T47D (cell line): ENCODE measurements around the gene TSPAN16.
"Not testable (repeated sequence)": the region's sequence is repeated elsewhere in the genome, so short reads cannot be mapped to it uniquely, and the experiment has no call there.

Source experiments
- DNase-seq, 2 experiments: peaks; one replicate each; pipeline versions ENCODE4 v3.0.0 to v3.0.0-alpha.2; 2011 to 2012; ENCODE audit warnings: low read depth in 1 of 2, low spot score in 1 of 2
- JUND ChIP-seq: IDR thresholded peaks from 2 replicates; pipeline ENCODE4 v1.6.1; 2012; ENCODE audit warnings: low read depth
- in situ Hi-C: cut with HindIII; loops from 2 replicates; pipeline ENCODE4 v1.10.0; 2016; ENCODE audit warnings: low sequenced_read_pairs, low pct_unique_long_range_greater_than_20kb

Gene TSPAN16

GRCh38 chr19:11332822-11333221 is 36.9 kb downstream of the TSPAN16 start:
- TF ChIP-seq JUND: no peak
- DNase-seq: no peak
- in situ Hi-C loops: no loop called here

GRCh38 chr19:11333838-11334237 is 37.9 kb downstream of the TSPAN16 start:
- in situ Hi-C loops, DNase-seq: not testable (repeated sequence)

GRCh38 chr19:11335449-11336146 is 39.6 kb downstream of the TSPAN16 start:
- in situ Hi-C loops: no loop called here
- DNase-seq: no peak
- TF ChIP-seq JUND: no peak

GRCh38 chr19:11337080-11337479 is 41.1 kb downstream of the TSPAN16 start:
- in situ Hi-C loops: no loop called here

GRCh38 chr19:11338121-11338520 is 42.2 kb downstream of the TSPAN16 start:
- in situ Hi-C loops: no loop called here
- no peak for DNase-seq

More at GRCh38 chr19:11337080-11337479, 41.1 kb downstream of the TSPAN16 start:
- TF ChIP-seq JUND: no peak
- no peak for DNase-seq

GRCh38 chr19:11338569-11339253 is 42.8 kb downstream of the TSPAN16 start:
- TF ChIP-seq JUND: no peak
- peak in 1 of 2 experiments; percentile 60 for DNase-seq
- in situ Hi-C loops: no loop called here

More at GRCh38 chr19:11338121-11338520, 42.2 kb downstream of the TSPAN16 start:
- no peak for TF ChIP-seq JUND

- in situ Hi-C loops: no loop called here
- peak; percentile 84 to 94 for DNase-seq
Observed at GRCh38 chr19:11339254-11340098, 43.5 kb downstream of the TSPAN16 start, which contains the start of gene RAB3D. RAB3D (minus strand) TSS chr19:11339657; CDS start chr19:11337399, 2,258 bp downstream.

GRCh38 chr19:11340099-11340467 is 44.1 kb downstream of the TSPAN16 start:
- in situ Hi-C loops, DNase-seq: not testable (repeated sequence)

More at GRCh38 chr19:11339254-11340098, 43.5 kb downstream of the TSPAN16 start, which contains the start of gene RAB3D:
- TF ChIP-seq JUND: no peak

GRCh38 chr19:11342429-11342828 is 46.5 kb downstream of the TSPAN16 start:
- TF ChIP-seq JUND: no peak
- no peak for DNase-seq

GRCh38 chr19:11345122-11345803 is 49.3 kb downstream of the TSPAN16 start:
- in situ Hi-C loops: no loop called here
- peak in 1 of 2 experiments; percentile 80 for DNase-seq
- TF ChIP-seq JUND: no peak

More at GRCh38 chr19:11342429-11342828, 46.5 kb downstream of the TSPAN16 start:
- in situ Hi-C loops: no loop called here

GRCh38 chr19:11346104-11346940 is 50.4 kb downstream of the TSPAN16 start, which contains the start of the genes CCDC159 and TMEM205:
CCDC159 (plus strand) TSS chr19:11346519; CDS start chr19:11346607, 88 bp downstream.
TMEM205 (minus strand) TSS chr19:11346268; CDS start chr19:11345619, 649 bp downstream.
- in situ Hi-C loops: no loop called here
- TF ChIP-seq JUND: no peak
- peak; percentile 75 to 99 for DNase-seq
